Esophagus mucosa (tissue), 1 donor: ENCODE results near the gene TMPRSS7. TPM values are rescaled to one million over a fixed set of nuclear protein-coding genes. Genes with fewer than 3 reads are reported as not detected.

ENCODE experiments used
- ATAC-seq: fragments of 200-7000 bp; cut with Tn5 transposase; one replicate; pipeline ENCODE4 v1.9.1; 2020
- total RNA-seq: library from RNA; stranded (reverse); gene quantifications from one replicate; pipeline ENCODE4 v1.2.4, GENCODE V29; 2023
- donor health status: DM: yes; HTN: yes; CAD: no.

TMPRSS7 gene
- total RNA-seq, 1 donor from 2014 or later: not detected

GRCh38 chr3:112097378-112097777 lies 62.8 kb downstream of the TMPRSS7 start:
- ATAC-seq: peak; percentile 98

DNA sequence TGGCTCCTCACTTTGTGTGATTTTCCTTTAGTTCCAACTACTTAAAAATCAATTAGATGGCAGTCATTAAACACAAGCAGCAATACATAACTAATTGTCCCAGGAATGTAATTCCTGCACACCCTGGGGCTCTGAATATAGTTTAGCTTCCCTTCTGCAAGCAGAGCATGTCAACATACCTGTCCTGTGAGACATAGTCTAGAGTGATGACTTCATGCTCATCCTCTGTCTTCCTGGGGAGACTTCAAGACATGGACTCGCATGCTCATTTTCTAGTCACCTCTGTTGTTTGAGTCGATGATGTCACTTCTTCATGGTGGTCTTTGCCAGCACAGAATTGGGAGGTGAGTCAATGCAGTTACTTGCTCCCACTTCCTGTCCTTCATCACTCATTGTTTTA lies 67.4 kb downstream of the TMPRSS7 start:
- peak; percentile 50 for ATAC-seq

DNA sequence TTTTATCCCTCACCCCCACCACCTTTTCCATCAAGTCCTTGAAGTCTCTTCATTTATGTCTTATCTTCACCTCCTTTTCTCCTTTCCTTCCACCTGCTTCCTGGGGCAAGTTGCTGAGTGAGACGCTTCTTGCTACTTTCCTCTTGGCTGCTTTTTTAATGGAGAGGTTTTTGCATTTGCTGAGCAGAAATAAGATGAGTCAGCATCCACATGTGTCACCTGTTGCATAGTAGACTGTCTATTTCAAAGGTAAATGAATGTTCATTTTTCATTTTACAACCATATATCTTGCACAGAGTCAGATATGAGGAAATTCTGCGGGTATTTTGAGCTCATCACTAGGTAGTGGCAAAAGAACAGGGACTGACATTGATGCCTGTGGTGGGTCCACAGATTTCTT lies 70.2 kb downstream of the TMPRSS7 start:
- ATAC-seq: no peak

DNA sequence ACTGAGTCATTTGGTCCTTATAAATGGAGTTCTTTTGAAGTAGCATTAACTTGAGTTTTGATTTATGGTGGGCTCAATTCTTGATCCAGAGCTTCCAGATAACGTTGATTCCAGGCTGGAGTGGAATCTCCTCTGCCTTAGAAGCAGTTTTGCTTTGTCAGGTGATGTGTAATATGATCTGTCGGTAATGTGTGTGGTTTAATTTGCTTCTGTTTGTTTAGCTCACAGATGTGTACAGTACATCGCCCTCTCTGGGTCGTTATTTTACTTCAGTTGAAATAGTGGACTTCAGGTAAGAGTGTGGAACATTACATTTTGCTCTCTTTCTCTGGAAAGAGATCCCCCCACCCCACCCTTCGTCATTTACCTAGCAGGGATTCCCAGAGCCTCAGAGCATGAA lies 74.8 kb downstream of the TMPRSS7 start:
- ATAC-seq: no peak

GRCh38 chr3:112111785-112112402 lies 77.4 kb downstream of the TMPRSS7 start:
- ATAC-seq: peak; percentile 91

DNA sequence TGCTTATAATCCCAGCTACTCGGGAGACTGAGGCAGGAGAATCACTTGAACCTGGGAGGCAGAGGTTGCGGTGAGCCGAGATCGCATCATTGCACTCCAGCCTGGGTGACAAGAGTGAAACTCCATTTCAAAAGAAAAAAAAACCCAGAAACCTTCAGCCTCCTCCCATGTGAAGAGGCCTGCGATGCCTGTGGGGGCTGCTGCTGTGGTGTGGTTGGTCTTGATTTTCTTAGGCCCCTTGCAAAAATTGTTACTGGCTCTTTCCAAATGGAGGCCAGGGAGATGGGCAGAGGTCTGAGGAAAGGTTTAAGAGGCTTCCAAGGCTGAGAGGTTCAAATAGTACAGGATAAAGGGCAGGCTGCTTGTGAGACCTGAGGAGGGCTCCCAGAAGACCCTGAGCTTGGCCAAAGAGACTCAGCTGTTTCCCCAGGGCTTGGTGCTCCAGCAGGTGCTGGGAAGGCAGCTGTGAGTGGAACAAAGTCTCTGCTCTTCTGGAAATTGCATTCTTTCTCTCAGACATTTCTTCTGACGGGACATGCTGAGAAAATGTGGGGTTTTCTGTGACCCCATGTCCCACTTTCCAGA lies 80.1 kb downstream of the TMPRSS7 start:
- ATAC-seq: no peak

- no peak for ATAC-seq
Measured at GRCh38 chr3:112115161-112115739, 80.7 kb downstream of the TMPRSS7 start.

- ATAC-seq: no peak
Measured at GRCh38 chr3:112115806-112116383, 81.4 kb downstream of the TMPRSS7 start.

DNA sequence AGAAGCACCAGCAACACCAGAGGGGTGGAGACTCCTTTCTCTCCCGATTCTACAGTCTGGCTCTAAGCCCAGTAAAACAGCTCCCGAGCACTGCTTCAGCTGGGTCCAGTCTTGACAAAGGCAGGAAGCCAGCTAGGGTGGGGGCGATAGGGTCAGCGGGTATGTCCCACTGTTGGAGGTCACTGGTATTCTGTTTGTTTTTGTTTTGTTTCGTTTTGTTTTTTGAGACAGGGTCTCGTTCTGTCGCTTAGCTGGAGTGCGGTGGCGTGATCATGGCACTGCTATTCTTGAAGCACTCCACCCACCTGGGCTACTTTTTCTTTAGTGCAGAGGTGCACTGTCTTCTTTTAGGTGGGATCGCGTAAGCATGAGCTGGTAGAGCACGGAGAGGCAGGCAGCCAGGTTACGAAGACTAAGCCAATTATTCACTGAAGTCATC lies 82.2 kb downstream of the TMPRSS7 start:
- ATAC-seq: no peak

- ATAC-seq: no peak
Measured at GRCh38 chr3:112117415-112117814, 82.9 kb downstream of the TMPRSS7 start.

DNA sequence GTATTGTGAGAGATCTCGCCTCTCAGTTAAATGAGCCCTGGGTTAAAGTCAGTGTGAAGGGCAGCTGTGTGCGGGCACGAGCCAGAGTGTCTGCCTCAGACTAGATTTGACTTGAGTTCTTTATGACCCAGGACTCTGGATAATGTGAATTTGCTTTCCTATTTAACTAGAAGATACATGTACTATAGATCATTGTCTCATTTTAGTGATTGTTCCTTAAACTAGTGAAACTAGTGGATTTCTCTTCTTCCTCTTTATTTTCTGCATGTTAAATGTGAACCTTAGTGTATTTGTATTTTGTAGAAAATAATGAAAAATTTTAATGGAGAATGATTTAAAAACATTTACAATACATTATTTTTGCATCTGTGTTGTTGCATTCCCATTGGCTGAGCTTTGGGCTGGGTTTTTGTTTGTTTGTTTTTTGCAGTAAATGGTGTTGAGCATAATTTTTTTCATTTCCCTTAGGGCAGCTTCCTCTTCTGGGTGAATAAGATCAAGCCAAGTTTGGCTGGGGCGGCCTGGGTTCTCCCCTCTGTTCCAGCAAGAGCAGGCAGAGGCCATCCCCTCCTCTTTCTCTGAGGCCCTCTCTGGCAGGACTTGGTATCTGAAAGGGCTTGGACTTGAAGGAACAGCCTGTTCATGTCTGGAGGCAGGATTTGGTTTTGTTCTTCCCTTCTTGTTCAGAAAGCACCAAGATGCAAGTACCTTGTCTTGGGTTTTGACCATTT lies 83.5 kb downstream of the TMPRSS7 start:
- ATAC-seq: no peak

DNA sequence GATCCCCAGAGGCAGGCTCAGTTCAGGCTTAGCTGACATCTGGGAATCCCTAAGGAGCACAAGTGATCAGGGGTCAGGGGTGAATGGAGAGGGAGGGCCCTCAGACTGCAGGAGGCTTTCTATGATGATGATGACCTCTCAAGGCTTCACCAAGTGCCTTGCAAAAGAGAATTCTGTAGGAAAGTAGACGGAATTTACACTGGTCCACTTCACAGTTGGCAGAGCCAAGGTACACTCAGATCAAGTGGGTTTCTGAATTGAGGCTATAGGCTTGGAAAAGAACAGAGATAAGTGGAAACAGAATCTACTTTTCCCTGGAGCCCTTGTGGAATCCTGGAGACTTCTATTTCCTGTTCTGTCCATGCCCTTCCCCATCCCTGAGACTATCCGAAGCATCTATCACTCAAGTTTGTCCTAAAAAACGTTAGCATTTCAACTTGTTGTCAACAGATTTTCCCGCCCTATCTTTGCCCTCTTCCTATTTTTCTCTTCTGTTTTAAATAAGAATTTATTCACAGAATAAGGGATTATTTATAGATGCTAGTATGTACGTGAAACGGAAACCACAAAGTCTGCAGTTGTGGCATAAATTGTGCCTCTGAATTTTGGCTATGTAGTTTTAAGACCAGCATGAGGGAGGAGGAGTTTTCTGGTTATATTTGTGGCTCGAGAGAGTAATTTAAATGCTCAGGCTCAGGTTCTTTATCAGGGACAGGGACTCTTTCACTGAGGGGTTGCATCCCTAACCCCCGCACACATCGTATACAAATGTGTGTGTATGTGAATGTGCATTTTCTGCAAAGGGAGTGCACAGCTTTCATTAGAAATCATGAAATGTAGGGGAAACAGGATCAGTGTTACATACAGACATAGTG lies 85.7 kb downstream of the TMPRSS7 start:
- no peak for ATAC-seq

DNA sequence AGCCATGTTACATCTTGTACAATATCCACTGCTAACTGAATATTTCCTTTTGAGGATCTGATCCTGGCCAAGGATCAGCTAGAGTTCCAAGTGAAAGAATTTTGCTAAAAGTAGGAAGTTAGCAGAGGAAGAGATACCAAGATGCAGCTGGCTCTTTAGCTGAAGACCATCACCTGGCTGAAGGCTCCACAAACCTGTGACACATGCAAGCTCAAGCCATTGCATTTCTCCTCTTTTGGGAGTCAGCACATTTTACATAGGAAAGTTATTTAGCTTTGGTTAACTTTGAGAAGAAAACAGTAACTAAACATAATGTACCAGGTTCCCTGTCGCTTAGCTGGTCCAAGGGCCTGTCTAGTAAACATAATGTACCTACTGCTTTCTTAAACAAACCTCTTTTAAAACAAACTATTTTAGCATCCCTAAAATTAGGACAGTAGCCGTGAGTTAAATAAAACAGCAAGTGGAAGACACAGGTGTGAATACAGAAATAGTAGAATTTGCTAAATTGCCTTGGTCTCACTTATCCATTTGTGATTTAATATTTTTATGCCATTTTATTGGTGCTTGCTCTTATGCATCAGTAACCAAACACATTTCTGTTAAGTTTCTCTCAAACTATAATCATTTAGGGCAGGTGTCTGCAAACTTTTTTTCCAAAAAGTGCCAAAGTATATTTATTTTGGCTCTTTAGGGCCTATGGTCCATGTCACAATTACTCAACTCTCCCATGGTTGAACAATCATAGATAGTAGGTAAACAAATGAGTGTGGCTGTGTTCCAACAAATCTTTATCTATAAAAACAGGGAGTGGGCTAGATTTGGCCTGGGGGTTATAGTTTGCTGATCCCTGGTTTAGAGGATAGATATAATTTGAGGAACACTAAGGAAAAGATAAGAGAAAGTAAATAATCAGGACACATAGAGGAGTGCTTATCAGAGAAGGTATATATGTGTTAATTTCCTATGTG lies 87.3 kb downstream of the TMPRSS7 start:
- no peak for ATAC-seq

GRCh38 chr3:112122870-112123269 lies 88.3 kb downstream of the TMPRSS7 start:
- ATAC-seq: no peak

GRCh38 chr3:112123548-112123947 lies 89.0 kb downstream of the TMPRSS7 start:
- no peak for ATAC-seq

DNA sequence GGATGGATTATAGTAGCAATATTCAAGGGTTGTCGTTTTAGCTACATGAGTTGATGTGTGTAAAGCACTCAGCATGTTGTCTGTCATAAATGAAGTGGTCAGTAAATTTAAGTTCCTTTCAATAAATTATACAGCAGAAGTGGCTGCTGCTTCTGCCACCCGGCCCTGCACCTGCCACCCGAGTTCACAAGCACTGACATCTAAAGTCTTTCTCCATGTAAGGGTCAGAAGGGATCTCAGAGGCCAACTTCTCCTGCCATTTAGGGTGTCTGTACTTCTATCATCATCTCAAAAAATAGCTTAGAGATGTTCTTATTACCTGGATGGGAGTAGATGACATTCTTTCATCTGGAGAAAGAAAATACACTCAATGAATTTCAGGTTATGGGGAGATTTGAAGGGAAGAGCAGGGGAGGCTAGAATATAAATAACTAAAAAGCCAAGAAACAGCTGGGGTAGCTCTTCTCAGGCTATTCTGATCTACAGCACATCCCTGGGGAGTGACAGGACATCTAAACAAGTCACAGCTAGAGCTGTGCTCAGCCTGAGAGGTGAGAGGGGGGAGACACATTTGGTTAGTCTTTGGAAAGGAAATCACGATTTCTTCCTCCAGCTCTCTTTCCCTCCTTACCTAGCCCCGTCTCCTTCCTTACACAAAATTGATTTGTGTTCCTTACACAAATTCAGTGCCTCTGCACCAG lies 90.5 kb downstream of the TMPRSS7 start:
- no peak for ATAC-seq

DNA sequence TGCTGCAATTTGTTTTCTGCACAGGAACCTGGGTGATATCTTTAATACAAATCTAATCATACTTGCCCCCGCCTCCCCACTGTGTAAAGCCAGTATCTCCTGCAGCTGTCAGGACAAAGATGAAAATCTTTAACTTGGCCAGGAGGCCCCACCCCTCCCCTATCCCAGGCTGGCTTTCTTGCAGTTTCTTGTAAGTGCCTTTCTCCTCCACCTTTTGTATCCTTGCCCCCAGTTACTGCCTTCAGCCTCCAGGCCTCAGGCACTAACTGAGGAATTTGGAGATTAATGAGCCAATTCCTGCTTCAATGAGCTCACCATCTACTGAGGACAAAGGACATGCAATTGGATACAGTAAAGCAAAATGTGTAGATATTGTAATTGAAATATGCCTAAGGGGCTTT lies 92.0 kb downstream of the TMPRSS7 start:
- no peak for ATAC-seq

GRCh38 chr3:112127522-112128494 lies 93.3 kb downstream of the TMPRSS7 start:
- ATAC-seq: no peak
